OCI-LY3 (cell line): ENCODE results near the gene KCNJ4.

Source experiments
- EZH2phosphoT487 ChIP-seq: fragments of 200-600 bp; shearing (Covaris generic); IDR thresholded peaks from 2 replicates; pipeline ENCODE4 v1.6.1; 2018; ENCODE audit warnings: antibody characterized with exemption, mixed run types, low read depth
- TF ChIP-seq, protein P1 (sequence below): fragments of 200-600, 300-600 bp; sonication (generic); IDR thresholded peaks from 2 replicates; pipeline ENCODE4 v1.5.1; 2014; ENCODE audit warnings: antibody characterized with exemption, low read length, low read depth

- TF ChIP-seq, protein P1, sequence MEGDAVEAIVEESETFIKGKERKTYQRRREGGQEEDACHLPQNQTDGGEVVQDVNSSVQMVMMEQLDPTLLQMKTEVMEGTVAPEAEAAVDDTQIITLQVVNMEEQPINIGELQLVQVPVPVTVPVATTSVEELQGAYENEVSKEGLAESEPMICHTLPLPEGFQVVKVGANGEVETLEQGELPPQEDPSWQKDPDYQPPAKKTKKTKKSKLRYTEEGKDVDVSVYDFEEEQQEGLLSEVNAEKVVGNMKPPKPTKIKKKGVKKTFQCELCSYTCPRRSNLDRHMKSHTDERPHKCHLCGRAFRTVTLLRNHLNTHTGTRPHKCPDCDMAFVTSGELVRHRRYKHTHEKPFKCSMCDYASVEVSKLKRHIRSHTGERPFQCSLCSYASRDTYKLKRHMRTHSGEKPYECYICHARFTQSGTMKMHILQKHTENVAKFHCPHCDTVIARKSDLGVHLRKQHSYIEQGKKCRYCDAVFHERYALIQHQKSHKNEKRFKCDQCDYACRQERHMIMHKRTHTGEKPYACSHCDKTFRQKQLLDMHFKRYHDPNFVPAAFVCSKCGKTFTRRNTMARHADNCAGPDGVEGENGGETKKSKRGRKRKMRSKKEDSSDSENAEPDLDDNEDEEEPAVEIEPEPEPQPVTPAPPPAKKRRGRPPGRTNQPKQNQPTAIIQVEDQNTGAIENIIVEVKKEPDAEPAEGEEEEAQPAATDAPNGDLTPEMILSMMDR: no peak
- TF ChIP-seq EZH2phosphoT487: no peak
Measured at GRCh38 chr22:38383417-38383816, 71.6 kb downstream of the KCNJ4 start.
